ENCODE measurements around the gene TMEM229B. TPM values are rescaled to one million over a fixed set of nuclear protein-coding genes. Genes with fewer than 3 reads are reported as not detected.
"Not testable (repeated sequence)": the region's sequence is repeated elsewhere in the genome, so short reads cannot be mapped to it uniquely, and the experiment has no call there.

Gene TMEM229B
- total RNA-seq, 1 donor from 2014 or later, result 3.7 TPM

- DNase-seq (no peak), ATAC-seq (ENCODE audit: low read depth) (no peak)
- intact Hi-C loops (cut with micrococcal nuclease), result no loop called here
- Mint-ChIP-seq H3K36me3 (ENCODE audit: low read depth) (peaks cover 2% of the 10 kb centered on the region), H3K9me3 (peaks cover 11% of the 10 kb centered on the region), H3K27ac (no peak overlapping the region), H3K4me3 (no peak overlapping the region), H3K27me3 (peaks cover 7% of the 10 kb centered on the region), H3K4me1 (no peaks in the 10 kb centered on the region)
- POLR2A ChIA-PET, result interaction anchor here (0.6 kb wide), 1 partner anchor 57 kb away, joined by 3 read pairs; no protein-coding TSS in a partner anchor
- no peak for TF ChIP-seq CTCF (IDR thresholded peaks at IDR 0.05)
- CTCF ChIA-PET, result interaction anchor here (0.8 to 2.2 kb wide), 2 partner anchors 73 to 118 kb away, joined by 3 to 14 read pairs; no protein-coding TSS in a partner anchor
Measured at GRCh38 chr14:67453575-67454300, 34.8 kb downstream of the TMEM229B start.

- CTCF ChIA-PET, result interaction anchor here (1.6 kb wide), 1 partner anchor 119 kb away, joined by 3 read pairs; no protein-coding TSS in a partner anchor
- ATAC-seq (ENCODE audit: low read depth); intact Hi-C loops (cut with micrococcal nuclease); H3K4me3 Mint-ChIP-seq; H3K36me3 Mint-ChIP-seq (ENCODE audit: low read depth); DNase-seq; H3K27ac Mint-ChIP-seq; H3K4me1 Mint-ChIP-seq; H3K9me3 Mint-ChIP-seq; H3K27me3 Mint-ChIP-seq; POLR2A ChIA-PET: not testable (repeated sequence)
Measured at GRCh38 chr14:67451667-67452066, 36.9 kb downstream of the TMEM229B start.

- Mint-ChIP-seq H3K9me3 (peaks cover 8% of the 10 kb centered on the region), H3K4me1 (no peaks in the 10 kb centered on the region), H3K27ac (no peak overlapping the region), H3K4me3 (no peak overlapping the region), H3K27me3 (no peaks in the 10 kb centered on the region), H3K36me3 (ENCODE audit: low read depth) (peaks cover 2% of the 10 kb centered on the region)
- TF ChIP-seq CTCF (IDR thresholded peaks at IDR 0.05), result no peak
- ChIA-PET POLR2A (no interaction called here), CTCF (interaction anchor here (1.2 kb wide), 1 partner anchor 122 kb away, joined by 3 read pairs; no protein-coding TSS in a partner anchor)
- ATAC-seq (ENCODE audit: low read depth), result no peak
- intact Hi-C loops (cut with micrococcal nuclease), result no loop called here
- no peak for DNase-seq
Measured at GRCh38 chr14:67449096-67449495, 39.4 kb downstream of the TMEM229B start.

DNA sequence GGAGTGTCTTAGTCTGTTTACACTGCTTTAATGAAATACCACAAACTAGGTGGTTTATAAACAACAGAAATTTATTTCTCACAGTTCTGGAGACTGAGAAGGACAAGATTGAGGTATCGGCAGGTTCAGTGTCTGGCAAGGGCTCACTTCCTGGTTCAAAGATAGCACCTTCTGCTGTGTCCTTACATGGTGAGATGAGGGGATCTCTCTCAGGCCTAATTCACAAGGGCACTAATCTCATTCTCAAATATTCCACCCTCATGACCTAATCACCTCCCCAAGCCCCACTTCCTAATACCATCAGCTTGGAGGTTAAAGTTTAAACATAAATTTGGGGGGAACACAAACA is 41.5 kb downstream of the TMEM229B start:
- ChIA-PET POLR2A (interaction anchor here (0.6 kb wide), 1 partner anchor 12 kb away, joined by 3 read pairs; no protein-coding TSS in a partner anchor), CTCF (no interaction called here)
- intact Hi-C loops (cut with micrococcal nuclease), result no loop called here
- no peak for DNase-seq
- ATAC-seq (ENCODE audit: low read depth), result no peak
- Mint-ChIP-seq H3K4me3 (no peak overlapping the region), H3K4me1 (no peaks in the 10 kb centered on the region), H3K9me3 (peaks cover 8% of the 10 kb centered on the region), H3K27ac (no peak overlapping the region), H3K36me3 (ENCODE audit: low read depth) (peaks cover 2% of the 10 kb centered on the region), H3K27me3 (peaks cover 3% of the 10 kb centered on the region)
- no peak for TF ChIP-seq CTCF (IDR thresholded peaks at IDR 0.05)

DNA sequence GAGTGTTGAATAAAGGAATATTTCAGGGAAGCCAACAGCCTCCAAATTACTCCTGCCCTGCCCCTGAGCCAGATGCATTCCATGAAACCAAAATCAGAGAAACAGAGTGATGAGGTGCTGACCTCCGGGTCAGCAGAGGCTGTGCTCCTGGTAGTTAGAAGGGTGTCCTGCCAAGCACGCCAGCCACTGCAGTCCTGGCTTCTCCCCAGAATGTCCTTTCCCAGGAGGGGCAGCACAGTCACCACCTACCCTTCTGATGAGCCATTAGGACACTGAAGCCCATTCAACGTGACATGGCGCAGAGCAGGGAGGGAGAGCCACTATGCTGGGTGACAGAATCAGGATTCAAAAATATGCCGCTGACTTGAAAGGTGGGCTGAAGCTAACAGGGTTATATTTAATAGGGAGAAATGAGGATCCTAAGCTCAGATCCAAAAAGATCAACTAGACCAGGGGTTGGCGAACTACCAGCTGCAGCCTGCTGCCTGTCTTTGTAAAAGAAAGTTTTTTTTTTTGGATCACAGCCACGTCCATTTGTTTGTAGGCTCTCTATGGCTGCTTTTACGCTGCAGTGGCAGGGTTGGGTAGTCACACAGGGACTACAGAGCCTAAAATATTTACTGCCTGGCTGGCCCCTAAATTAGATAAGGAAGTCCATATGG is 42.0 kb downstream of the TMEM229B start:
- intact Hi-C loops (cut with micrococcal nuclease), result no loop called here
- H3K27me3 Mint-ChIP-seq, result peaks cover 3% of the 10 kb centered on the region
- ChIA-PET POLR2A (no interaction called here), CTCF (interaction anchor here (0.8 to 1.3 kb wide), 2 partner anchors 81 to 125 kb away, joined by 3 read pairs; no protein-coding TSS in a partner anchor)
- no peaks in the 10 kb centered on the region for H3K4me1 Mint-ChIP-seq
- peaks cover 2% of the 10 kb centered on the region for H3K36me3 Mint-ChIP-seq (ENCODE audit: low read depth)
- TF ChIP-seq CTCF (IDR thresholded peaks at IDR 0.05), result no peak
- no peak overlapping the region for H3K27ac Mint-ChIP-seq
- no peak overlapping the region for H3K4me3 Mint-ChIP-seq
- no peak for ATAC-seq (ENCODE audit: low read depth)
- no peak for DNase-seq
- peaks cover 8% of the 10 kb centered on the region for H3K9me3 Mint-ChIP-seq

All from activated B cell treated with CpG ODN at 0.5 μM for 24 hours (primary cell).